ENCODE data around the gene MAST2. TPM values are rescaled to one million over a fixed set of nuclear protein-coding genes. Genes with fewer than 3 reads are reported as not detected.
A peak's percentile ranks its signal among the peaks of the same experiment; 100 is the strongest.

MAST2 gene
- total RNA-seq, 1 donor: 24.2 TPM

DNA sequence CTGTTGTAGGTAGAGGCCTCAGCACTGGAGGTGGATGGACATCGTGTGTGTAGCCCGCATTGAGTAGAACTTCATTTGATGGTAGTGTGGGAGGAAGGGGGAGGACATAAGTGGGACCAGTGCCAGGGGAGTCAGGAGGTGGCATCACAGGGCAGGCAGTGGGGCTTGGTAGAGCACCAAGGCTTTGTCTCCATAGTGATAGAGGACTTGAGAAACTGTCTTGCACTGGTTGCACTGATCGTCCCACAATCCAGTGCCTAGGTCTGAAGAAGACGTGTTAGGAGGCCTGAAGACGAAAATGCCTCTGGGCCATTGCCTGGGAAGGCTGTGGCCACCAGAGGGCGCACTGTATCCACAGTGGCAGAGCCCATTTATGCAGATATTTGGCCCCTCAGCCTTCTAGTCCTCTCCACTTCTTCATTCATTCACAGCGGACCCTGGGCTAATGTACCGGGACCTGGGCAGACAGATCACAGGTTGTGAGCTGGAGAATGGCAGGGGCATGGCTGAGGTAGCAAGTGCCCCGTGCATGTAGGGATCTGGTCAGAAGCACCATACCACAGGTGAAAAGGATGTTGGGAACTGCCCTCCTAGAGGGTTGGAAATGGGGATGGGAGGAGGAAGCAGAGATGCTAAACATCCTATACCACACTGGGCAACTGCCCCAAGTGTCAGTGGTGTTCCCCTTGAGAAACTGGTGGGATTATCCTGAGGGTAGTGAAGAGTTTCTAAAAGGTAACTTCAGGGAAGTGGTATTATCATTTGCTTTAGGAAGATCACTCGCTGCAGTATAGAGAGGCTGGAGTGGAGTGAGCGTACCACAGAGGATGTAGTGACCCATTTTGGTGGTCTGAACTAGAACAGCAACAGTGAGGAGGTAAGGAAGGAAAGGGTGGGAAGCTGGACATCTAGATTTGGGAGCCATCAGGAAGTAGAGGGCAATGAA, 233.8 kb downstream of the MAST2 start:
- Histone ChIP-seq H3K4me1 (ENCODE audit: insufficient read depth, low read length) (no peaks in the 10 kb centered on the region), H3K9me3 (ENCODE audit: low read depth, low read length) (no peaks in the 10 kb centered on the region), H2AFZ (ENCODE audit: low read length) (no peak overlapping the region), H3K4me2 (ENCODE audit: insufficient read depth, low read length) (no peak overlapping the region), H3K27me3 (ENCODE audit: insufficient read depth, low read length) (no peaks in the 10 kb centered on the region), H3K4me3 (ENCODE audit: insufficient read depth, low read length) (no peak overlapping the region), H3K36me3 (ENCODE audit: insufficient read depth, low read length) (peaks cover 2% of the 10 kb centered on the region), H3K27ac (ENCODE audit: low read depth, low read length) (no peak overlapping the region), H3K79me2 (ENCODE audit: insufficient read depth, low read length) (no peaks in the 10 kb centered on the region), H4K20me1 (ENCODE audit: insufficient read depth, low read length) (no peaks in the 10 kb centered on the region)
- TF ChIP-seq CTCF (IDR thresholded peaks at IDR 0.05; ENCODE audit: extremely low read depth, low read depth, low read length): peak; percentile 99
- peak; percentile 94 for DNase-seq (ENCODE audit: insufficient read length, low spot score, missing footprints)

DNA sequence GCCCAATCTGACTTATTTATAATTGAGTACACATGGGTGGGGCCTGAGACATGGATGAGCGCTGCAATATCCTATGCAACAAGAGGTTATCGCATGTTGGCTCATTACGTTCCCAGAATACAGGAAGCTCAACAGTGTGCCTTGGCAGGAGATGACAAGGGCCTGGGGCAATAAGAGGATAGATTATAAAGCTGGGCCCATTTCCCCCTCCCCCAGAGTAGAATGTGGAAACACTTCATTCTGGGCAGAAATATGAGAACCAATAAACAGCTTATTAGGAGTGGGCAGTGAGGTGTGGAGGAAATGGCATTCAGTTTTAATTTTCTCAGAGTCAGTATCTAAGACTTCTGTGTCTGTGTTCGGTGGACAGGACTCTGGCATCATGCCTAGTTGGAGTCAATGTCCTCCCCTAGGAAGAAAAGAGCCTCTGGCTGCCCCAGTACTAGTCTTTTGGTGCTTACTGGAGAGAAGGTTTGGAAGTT, 236.2 kb downstream of the MAST2 start:
- no peak overlapping the region for H2AFZ ChIP-seq (ENCODE audit: low read length)
- H3K79me2 ChIP-seq (ENCODE audit: insufficient read depth, low read length): no peaks in the 10 kb centered on the region
- no peaks in the 10 kb centered on the region for H3K4me1 ChIP-seq (ENCODE audit: insufficient read depth, low read length)
- H3K9me3 ChIP-seq (ENCODE audit: low read depth, low read length): no peaks in the 10 kb centered on the region
- H4K20me1 ChIP-seq (ENCODE audit: insufficient read depth, low read length): no peaks in the 10 kb centered on the region
- no peaks in the 10 kb centered on the region for H3K27me3 ChIP-seq (ENCODE audit: insufficient read depth, low read length)
- TF ChIP-seq CTCF (IDR thresholded peaks at IDR 0.05; ENCODE audit: extremely low read depth, low read depth, low read length): no peak
- no peak overlapping the region for H3K4me3 ChIP-seq (ENCODE audit: insufficient read depth, low read length)
- no peak for DNase-seq (ENCODE audit: insufficient read length, low spot score, missing footprints)
- peaks cover 2% of the 10 kb centered on the region for H3K36me3 ChIP-seq (ENCODE audit: insufficient read depth, low read length)
- H3K4me2 ChIP-seq (ENCODE audit: insufficient read depth, low read length): no peak overlapping the region
- no peak overlapping the region for H3K27ac ChIP-seq (ENCODE audit: low read depth, low read length)

GRCh38 chr1:46041551-46041950, 238.1 kb downstream of the MAST2 start:
- no peak for DNase-seq (ENCODE audit: insufficient read length, low spot score, missing footprints)

More at GRCh38 chr1:46041551-46041950, 238.1 kb downstream of the MAST2 start:
- H3K27ac ChIP-seq (ENCODE audit: low read depth, low read length): no peak overlapping the region
- H3K4me1 ChIP-seq (ENCODE audit: insufficient read depth, low read length): no peaks in the 10 kb centered on the region
- no peaks in the 10 kb centered on the region for H3K9me3 ChIP-seq (ENCODE audit: low read depth, low read length)
- no peaks in the 10 kb centered on the region for H3K36me3 ChIP-seq (ENCODE audit: insufficient read depth, low read length)
- H4K20me1 ChIP-seq (ENCODE audit: insufficient read depth, low read length): no peaks in the 10 kb centered on the region
- no peaks in the 10 kb centered on the region for H3K27me3 ChIP-seq (ENCODE audit: insufficient read depth, low read length)
- H3K4me2 ChIP-seq (ENCODE audit: insufficient read depth, low read length): no peak overlapping the region
- TF ChIP-seq CTCF (IDR thresholded peaks at IDR 0.05; ENCODE audit: extremely low read depth, low read depth, low read length): no peak
- H3K4me3 ChIP-seq (ENCODE audit: insufficient read depth, low read length): no peak overlapping the region
- H2AFZ ChIP-seq (ENCODE audit: low read length): no peak overlapping the region
- no peaks in the 10 kb centered on the region for H3K79me2 ChIP-seq (ENCODE audit: insufficient read depth, low read length)
